ENCODE results near the gene WASF3.

WASF3 gene

DNA sequence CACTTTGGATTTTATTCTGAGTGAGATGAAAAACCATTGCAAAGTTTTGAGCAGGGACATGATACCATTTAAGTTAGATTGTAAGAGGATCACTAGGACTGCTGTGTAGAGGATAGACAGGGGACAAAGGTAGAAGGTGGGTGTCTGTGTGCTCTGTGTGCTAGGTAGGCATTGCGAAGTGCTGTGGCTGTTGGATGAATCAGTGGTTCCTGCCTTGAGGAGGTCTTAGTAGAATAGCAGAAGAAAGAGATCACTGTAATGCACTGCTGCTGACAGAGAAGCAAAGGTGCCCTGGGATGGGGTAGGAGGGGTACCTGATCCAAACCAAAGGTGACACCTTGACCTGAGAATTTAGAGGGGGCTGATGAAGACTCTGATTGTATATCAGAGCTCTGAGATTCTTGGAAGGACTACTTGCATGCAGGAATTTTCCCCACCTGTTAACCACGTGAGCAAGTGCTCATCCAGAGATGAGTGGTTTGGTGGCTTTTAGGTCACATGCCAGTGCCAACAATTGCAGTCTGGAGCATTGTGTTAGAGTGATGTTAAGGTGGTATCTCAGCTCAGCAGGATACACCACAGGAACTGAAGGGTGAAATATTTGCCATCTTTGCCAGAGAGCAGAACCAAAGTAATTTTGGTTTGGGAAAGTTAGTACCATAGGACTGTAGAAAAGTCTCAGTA is 10.8 kb downstream of the WASF3 start:
- DNase-seq (ENCODE audit: low read depth, low spot score), result no peak
- Histone ChIP-seq H3K4me3 (ENCODE audit: insufficient read length, low read depth) (no peak overlapping the region), H3K4me1 (ENCODE audit: insufficient read depth, insufficient read length) (no peaks in the 10 kb centered on the region), H3K27me3 (ENCODE audit: insufficient read depth, insufficient read length) (no peaks in the 10 kb centered on the region), H3K36me3 (ENCODE audit: insufficient read depth, insufficient read length, low read length) (no peaks in the 10 kb centered on the region), H3K9me3 (ENCODE audit: insufficient read depth, low read length) (peaks cover 2% of the 10 kb centered on the region; the same call in 1 of the 2 replicates), H3K9ac (ENCODE audit: insufficient read length, low read depth) (no peak overlapping the region)
- TF ChIP-seq YY1 (IDR thresholded peaks at IDR 0.05; ENCODE audit: insufficient read depth, insufficient read length) (no peak), SUZ12 (IDR thresholded peaks at IDR 0.05; ENCODE audit: extremely low read depth, insufficient read depth, insufficient read length) (no peak), ZNF274 (IDR thresholded peaks at IDR 0.05; ENCODE audit: low read depth, low read length) (no peak)

DNA sequence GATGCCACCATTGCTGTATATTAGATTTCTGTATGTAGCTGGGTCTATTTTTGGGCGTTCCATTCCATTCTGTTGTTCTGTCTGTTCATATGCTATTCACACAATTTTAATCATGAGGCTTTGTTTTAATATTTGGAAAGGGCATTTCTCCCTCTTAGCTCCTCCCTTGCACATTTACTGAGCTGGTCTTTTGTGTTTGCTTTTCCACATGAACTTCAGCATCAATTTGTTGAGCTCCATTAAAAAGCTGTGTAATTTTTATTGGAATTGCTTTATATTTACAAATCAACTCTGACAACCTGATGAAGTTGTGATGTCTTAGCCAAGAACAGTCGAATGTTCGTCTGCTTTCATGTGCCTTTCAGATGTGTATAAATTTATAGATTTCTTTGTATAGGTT is 14.0 kb downstream of the WASF3 start:
- H3K27me3 ChIP-seq (ENCODE audit: insufficient read depth, insufficient read length), result no peaks in the 10 kb centered on the region
- no peaks in the 10 kb centered on the region for H3K4me1 ChIP-seq (ENCODE audit: insufficient read depth, insufficient read length)
- no peaks in the 10 kb centered on the region for H3K36me3 ChIP-seq (ENCODE audit: insufficient read depth, insufficient read length, low read length)
- peaks cover 12% of the 10 kb centered on the region; the same call in 1 of the 2 replicates for H3K9me3 ChIP-seq (ENCODE audit: insufficient read depth, low read length)
- no peak for DNase-seq (ENCODE audit: low read depth, low spot score)
- TF ChIP-seq SUZ12 (IDR thresholded peaks at IDR 0.05; ENCODE audit: extremely low read depth, insufficient read depth, insufficient read length) (no peak), YY1 (IDR thresholded peaks at IDR 0.05; ENCODE audit: insufficient read depth, insufficient read length) (no peak), ZNF274 (IDR thresholded peaks at IDR 0.05; ENCODE audit: low read depth, low read length) (no peak)
- no peak overlapping the region for H3K4me3 ChIP-seq (ENCODE audit: insufficient read length, low read depth)
- no peak overlapping the region for H3K9ac ChIP-seq (ENCODE audit: insufficient read length, low read depth)

DNA sequence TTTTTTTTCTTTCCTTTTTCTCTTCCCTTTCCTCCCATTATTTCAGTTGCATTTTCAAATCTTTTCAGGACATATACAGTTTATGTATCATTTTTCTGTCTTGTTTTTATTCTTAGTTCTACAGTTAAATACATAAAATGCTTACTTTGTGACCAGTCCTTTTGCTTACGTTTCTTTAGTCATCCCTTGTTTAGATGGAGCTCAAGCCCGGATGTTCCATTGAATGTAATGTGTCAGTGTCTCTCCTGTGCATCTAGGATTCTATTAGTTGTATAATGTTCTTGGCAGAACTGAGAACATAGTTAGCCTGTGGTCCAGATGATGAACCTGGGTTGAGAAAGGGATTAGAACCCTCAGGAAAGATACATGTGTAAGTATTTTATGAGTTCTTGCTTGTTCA is 17.8 kb downstream of the WASF3 start:
- TF ChIP-seq YY1 (IDR thresholded peaks at IDR 0.05; ENCODE audit: insufficient read depth, insufficient read length), result no peak
- no peak for TF ChIP-seq ZNF274 (IDR thresholded peaks at IDR 0.05; ENCODE audit: low read depth, low read length)
- no peak for TF ChIP-seq SUZ12 (IDR thresholded peaks at IDR 0.05; ENCODE audit: extremely low read depth, insufficient read depth, insufficient read length)
- Histone ChIP-seq H3K9ac (ENCODE audit: insufficient read length, low read depth) (no peak overlapping the region), H3K36me3 (ENCODE audit: insufficient read depth, insufficient read length, low read length) (no peaks in the 10 kb centered on the region), H3K27me3 (ENCODE audit: insufficient read depth, insufficient read length) (no peaks in the 10 kb centered on the region), H3K9me3 (ENCODE audit: insufficient read depth, low read length) (peaks cover 12% of the 10 kb centered on the region; the same call in 1 of the 2 replicates), H3K4me1 (ENCODE audit: insufficient read depth, insufficient read length) (no peaks in the 10 kb centered on the region), H3K4me3 (ENCODE audit: insufficient read length, low read depth) (no peak overlapping the region)
- DNase-seq (ENCODE audit: low read depth, low spot score), result no peak

DNA sequence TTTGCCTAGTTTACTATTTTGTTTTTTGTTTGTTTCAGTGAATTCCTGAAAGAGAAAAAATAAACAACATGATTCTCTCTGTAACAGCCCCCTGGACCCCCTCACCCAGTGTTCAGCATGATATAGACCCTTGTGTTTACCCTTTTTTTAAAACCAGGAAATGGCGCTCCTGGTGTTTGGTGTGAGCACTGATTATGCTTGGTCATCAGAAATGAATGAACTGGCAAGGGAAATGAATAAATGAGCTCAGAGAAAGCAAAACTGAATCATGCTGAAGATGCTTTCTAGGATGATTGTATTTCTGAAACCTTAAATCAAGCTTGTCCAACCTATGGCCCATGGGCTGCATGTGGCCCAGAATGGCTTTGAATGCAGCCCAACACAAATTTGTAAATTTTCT is 22.1 kb downstream of the WASF3 start:
- Histone ChIP-seq H3K4me3 (ENCODE audit: insufficient read length, low read depth) (no peak overlapping the region), H3K4me1 (ENCODE audit: insufficient read depth, insufficient read length) (no peaks in the 10 kb centered on the region), H3K9ac (ENCODE audit: insufficient read length, low read depth) (no peak overlapping the region), H3K9me3 (ENCODE audit: insufficient read depth, low read length) (no peaks in the 10 kb centered on the region), H3K27me3 (ENCODE audit: insufficient read depth, insufficient read length) (no peaks in the 10 kb centered on the region), H3K36me3 (ENCODE audit: insufficient read depth, insufficient read length, low read length) (no peaks in the 10 kb centered on the region)
- DNase-seq (ENCODE audit: low read depth, low spot score), result no peak
- TF ChIP-seq SUZ12 (IDR thresholded peaks at IDR 0.05; ENCODE audit: extremely low read depth, insufficient read depth, insufficient read length), result no peak
- no peak for TF ChIP-seq ZNF274 (IDR thresholded peaks at IDR 0.05; ENCODE audit: low read depth, low read length)
- no peak for TF ChIP-seq YY1 (IDR thresholded peaks at IDR 0.05; ENCODE audit: insufficient read depth, insufficient read length)

DNA sequence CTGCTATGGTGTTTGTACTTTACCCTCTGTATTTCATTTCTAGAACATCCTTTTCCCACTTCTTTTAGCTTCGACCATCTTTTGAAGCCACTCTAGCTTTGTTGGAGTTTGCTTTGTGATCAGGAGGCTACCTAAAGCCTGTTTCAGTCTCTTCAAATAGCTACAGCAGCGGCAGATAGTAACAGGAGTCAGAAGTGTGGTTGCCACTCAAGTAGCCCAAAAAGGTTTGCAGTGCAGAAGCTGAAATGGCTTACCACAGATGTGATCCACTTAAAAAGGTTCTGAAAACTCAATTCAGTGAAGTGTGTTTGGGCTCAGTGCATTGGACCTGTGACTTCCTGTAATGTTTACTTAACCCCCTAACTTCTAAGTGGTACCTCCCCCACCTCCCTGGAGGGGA is 26.2 kb downstream of the WASF3 start:
- no peaks in the 10 kb centered on the region for H3K9me3 ChIP-seq (ENCODE audit: insufficient read depth, low read length)
- no peaks in the 10 kb centered on the region for H3K27me3 ChIP-seq (ENCODE audit: insufficient read depth, insufficient read length)
- no peak overlapping the region for H3K4me3 ChIP-seq (ENCODE audit: insufficient read length, low read depth)
- no peak for DNase-seq (ENCODE audit: low read depth, low spot score)
- TF ChIP-seq SUZ12 (IDR thresholded peaks at IDR 0.05; ENCODE audit: extremely low read depth, insufficient read depth, insufficient read length), result no peak
- no peak for TF ChIP-seq ZNF274 (IDR thresholded peaks at IDR 0.05; ENCODE audit: low read depth, low read length)
- TF ChIP-seq YY1 (IDR thresholded peaks at IDR 0.05; ENCODE audit: insufficient read depth, insufficient read length), result no peak
- no peaks in the 10 kb centered on the region for H3K4me1 ChIP-seq (ENCODE audit: insufficient read depth, insufficient read length)
- H3K9ac ChIP-seq (ENCODE audit: insufficient read length, low read depth), result no peak overlapping the region
- H3K36me3 ChIP-seq (ENCODE audit: insufficient read depth, insufficient read length, low read length), result no peaks in the 10 kb centered on the region

DNA sequence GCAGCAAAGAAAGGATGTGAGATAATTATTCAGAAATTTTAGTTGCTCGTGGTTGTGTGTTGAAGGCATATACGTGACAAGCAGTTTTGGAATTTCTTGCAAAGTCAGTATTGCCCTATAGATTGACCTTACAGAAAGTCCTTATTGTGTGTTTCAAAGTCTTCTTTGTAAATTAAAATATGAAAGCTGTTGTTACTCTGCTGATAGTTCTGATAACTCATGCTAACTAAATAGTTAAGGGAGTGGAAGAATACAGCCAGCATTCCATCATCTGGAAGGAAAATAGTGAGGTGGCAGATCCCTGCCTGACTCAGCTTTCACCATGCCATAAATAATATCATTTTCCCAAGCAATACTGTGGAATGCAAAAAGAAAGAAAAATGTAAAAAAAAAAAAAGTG is 27.2 kb downstream of the WASF3 start:
- H3K4me1 ChIP-seq (ENCODE audit: insufficient read depth, insufficient read length), result no peaks in the 10 kb centered on the region
- H3K4me3 ChIP-seq (ENCODE audit: insufficient read length, low read depth), result no peak overlapping the region
- TF ChIP-seq YY1 (IDR thresholded peaks at IDR 0.05; ENCODE audit: insufficient read depth, insufficient read length) (no peak), SUZ12 (IDR thresholded peaks at IDR 0.05; ENCODE audit: extremely low read depth, insufficient read depth, insufficient read length) (no peak), ZNF274 (IDR thresholded peaks at IDR 0.05; ENCODE audit: low read depth, low read length) (no peak)
- DNase-seq (ENCODE audit: low read depth, low spot score), result no peak
- H3K9me3 ChIP-seq (ENCODE audit: insufficient read depth, low read length), result no peaks in the 10 kb centered on the region
- no peaks in the 10 kb centered on the region for H3K36me3 ChIP-seq (ENCODE audit: insufficient read depth, insufficient read length, low read length)
- H3K9ac ChIP-seq (ENCODE audit: insufficient read length, low read depth), result no peak overlapping the region
- no peaks in the 10 kb centered on the region for H3K27me3 ChIP-seq (ENCODE audit: insufficient read depth, insufficient read length)

DNA sequence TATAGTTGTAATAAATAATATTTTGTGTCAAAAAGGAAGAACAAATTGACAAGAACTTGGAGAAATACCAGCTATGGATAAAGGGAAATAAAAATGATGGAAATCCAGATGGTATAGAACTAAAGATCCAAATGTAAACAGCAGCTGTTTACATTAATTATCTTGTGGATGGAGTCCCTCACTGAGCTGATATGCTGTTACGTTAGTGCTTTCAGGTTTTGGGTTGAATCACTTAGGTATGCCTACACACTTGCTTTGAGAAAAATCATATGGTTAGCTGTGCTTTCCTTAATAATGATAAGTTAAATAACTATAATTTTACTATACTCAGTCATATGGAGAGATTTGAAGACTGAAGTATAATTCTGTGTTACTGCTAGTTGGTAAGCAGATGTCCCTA is 27.7 kb downstream of the WASF3 start:
- no peaks in the 10 kb centered on the region for H3K4me1 ChIP-seq (ENCODE audit: insufficient read depth, insufficient read length)
- H3K9me3 ChIP-seq (ENCODE audit: insufficient read depth, low read length), result no peaks in the 10 kb centered on the region
- TF ChIP-seq YY1 (IDR thresholded peaks at IDR 0.05; ENCODE audit: insufficient read depth, insufficient read length), result no peak
- no peak for TF ChIP-seq ZNF274 (IDR thresholded peaks at IDR 0.05; ENCODE audit: low read depth, low read length)
- no peak for TF ChIP-seq SUZ12 (IDR thresholded peaks at IDR 0.05; ENCODE audit: extremely low read depth, insufficient read depth, insufficient read length)
- no peak for DNase-seq (ENCODE audit: low read depth, low spot score)
- H3K9ac ChIP-seq (ENCODE audit: insufficient read length, low read depth), result no peak overlapping the region
- H3K27me3 ChIP-seq (ENCODE audit: insufficient read depth, insufficient read length), result no peaks in the 10 kb centered on the region
- H3K4me3 ChIP-seq (ENCODE audit: insufficient read length, low read depth), result no peak overlapping the region
- H3K36me3 ChIP-seq (ENCODE audit: insufficient read depth, insufficient read length, low read length), result no peaks in the 10 kb centered on the region
